Upper lobe of left lung (tissue), 4 donors: ENCODE data around the gene PCDHGB4.

Experiments
- EP300 ChIP-seq, 4 donors: sonication (generic); formaldehyde crosslinking; IDR thresholded peaks; one replicate each; pipeline ENCODE4 v1.5.1; 2017; ENCODE audit warnings: antibody characterized with exemption in 4 of 4, control low read depth in 2 of 4
- POLR2A ChIP-seq, 4 donors: fragments of 450-650 bp; IDR thresholded peaks; one replicate each; pipeline ENCODE4 v1.5.1; 2016 to 2017; ENCODE audit warnings: antibody characterized with exemption in 4 of 4, mild to moderate bottlenecking in 2 of 4
- POLR2AphosphoS5 ChIP-seq, 2 donors: sonication (generic); formaldehyde crosslinking; IDR thresholded peaks; one replicate each; pipeline ENCODE4 v1.5.1; 2017; ENCODE audit warnings: antibody characterized with exemption in 2 of 2
- TF ChIP-seq, protein P1 (sequence below), 6 experiments: fragments of 450-650 bp in 4 of 6; fragments of 200-600 bp in 2 of 6; sonication (generic) in 2 of 6; IDR thresholded peaks; one replicate each; pipeline ENCODE4 v1.5.1; 2016 to 2019; ENCODE audit warnings: antibody characterized with exemption in 6 of 6

DNA sequence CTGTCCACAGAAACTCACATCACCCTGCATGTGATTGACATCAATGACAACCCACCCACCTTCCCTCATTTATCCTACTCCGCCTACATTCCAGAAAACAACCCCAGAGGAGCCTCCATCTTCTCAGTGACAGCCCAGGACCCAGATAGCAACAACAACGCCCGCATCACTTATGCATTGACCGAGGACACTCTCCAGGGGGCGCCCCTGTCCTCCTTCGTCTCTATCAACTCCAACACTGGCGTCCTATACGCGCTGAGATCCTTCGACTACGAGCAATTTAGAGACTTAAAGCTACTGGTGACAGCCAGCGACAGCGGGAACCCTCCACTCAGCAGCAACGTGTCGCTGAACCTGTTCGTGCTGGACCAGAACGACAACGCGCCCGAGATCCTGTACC is 42.2 kb upstream of the PCDHGB4 start:
- TF ChIP-seq POLR2A (IDR thresholded peaks at IDR 0.05) (no peak), POLR2AphosphoS5 (IDR thresholded peaks at IDR 0.05) (no peak), EP300 (IDR thresholded peaks at IDR 0.05) (no peak)
- TF ChIP-seq, protein P1, sequence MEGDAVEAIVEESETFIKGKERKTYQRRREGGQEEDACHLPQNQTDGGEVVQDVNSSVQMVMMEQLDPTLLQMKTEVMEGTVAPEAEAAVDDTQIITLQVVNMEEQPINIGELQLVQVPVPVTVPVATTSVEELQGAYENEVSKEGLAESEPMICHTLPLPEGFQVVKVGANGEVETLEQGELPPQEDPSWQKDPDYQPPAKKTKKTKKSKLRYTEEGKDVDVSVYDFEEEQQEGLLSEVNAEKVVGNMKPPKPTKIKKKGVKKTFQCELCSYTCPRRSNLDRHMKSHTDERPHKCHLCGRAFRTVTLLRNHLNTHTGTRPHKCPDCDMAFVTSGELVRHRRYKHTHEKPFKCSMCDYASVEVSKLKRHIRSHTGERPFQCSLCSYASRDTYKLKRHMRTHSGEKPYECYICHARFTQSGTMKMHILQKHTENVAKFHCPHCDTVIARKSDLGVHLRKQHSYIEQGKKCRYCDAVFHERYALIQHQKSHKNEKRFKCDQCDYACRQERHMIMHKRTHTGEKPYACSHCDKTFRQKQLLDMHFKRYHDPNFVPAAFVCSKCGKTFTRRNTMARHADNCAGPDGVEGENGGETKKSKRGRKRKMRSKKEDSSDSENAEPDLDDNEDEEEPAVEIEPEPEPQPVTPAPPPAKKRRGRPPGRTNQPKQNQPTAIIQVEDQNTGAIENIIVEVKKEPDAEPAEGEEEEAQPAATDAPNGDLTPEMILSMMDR (IDR thresholded peaks at IDR 0.05): no peak
